ENCODE results near the gene PAX7.

- TF ChIP-seq POLR2A (IDR thresholded peaks at IDR 0.05; ENCODE audit: low read length): no peak
- no peak for TF ChIP-seq EP300 (IDR thresholded peaks at IDR 0.05)
- no peak for TF ChIP-seq MAZ (IDR thresholded peaks at IDR 0.05; ENCODE audit: borderline replicate concordance, low read depth, low read length)
- no peak for TF ChIP-seq CTCF (IDR thresholded peaks at IDR 0.05)
- TF ChIP-seq EHF (CRISPR knock-in tag; IDR thresholded peaks at IDR 0.05): no peak
- no peak for TF ChIP-seq SREBF2 (IDR thresholded peaks at IDR 0.05)
- TF ChIP-seq KDM5A (IDR thresholded peaks at IDR 0.05): no peak
- no peak for TF ChIP-seq MAFK (IDR thresholded peaks at IDR 0.05; ENCODE audit: partially characterized antibody)
- TF ChIP-seq ZFP36 (IDR thresholded peaks at IDR 0.05; ENCODE audit: borderline replicate concordance, partially characterized antibody): no peak
- no peak for TF ChIP-seq NR3C1 (IDR thresholded peaks at IDR 0.05)
- no peak for TF ChIP-seq KDM1A (IDR thresholded peaks at IDR 0.05; ENCODE audit: low read depth)
Observed at GRCh38 chr1:18773753-18774152, 143.1 kb downstream of the PAX7 start.
